CD4-positive, CD25-positive, alpha-beta regulatory T cell (primary cell): Measurements from ENCODE around the gene ATM. TPM values are rescaled to one million over a fixed set of nuclear protein-coding genes. Genes with fewer than 3 reads are reported as not detected.

Experiments
- ATAC-seq, 2 donors: fragments of 150-1000 bp; cut with Tn5 transposase; one replicate each; pipeline ENCODE4 v1.10.0; 2021; ENCODE audit warnings: low read depth in 2 of 2, moderate number of reproducible peaks in 2 of 2, moderate library complexity in 1 of 2
- DNase-seq, 3 donors: peaks; one replicate each; pipeline versions ENCODE4 v3.0.0 to v3.0.0-alpha.2; 2012 to 2022; ENCODE audit warnings: mixed read lengths in 1 of 3
- H3K27ac ChIP-seq: one replicate; pipeline ENCODE4 v1.7.0; 2013; ENCODE audit warnings: mild to moderate bottlenecking, low read length; ENCODE audit not compliant: insufficient read depth, poor library complexity, severe bottlenecking
- H3K27me3 ChIP-seq: one replicate; pipeline ENCODE4 v1.7.0; 2013; ENCODE audit warnings: low read length; ENCODE audit not compliant: control insufficient read depth, insufficient read depth
- H3K36me3 ChIP-seq: one replicate; pipeline ENCODE4 v1.7.0; 2013; ENCODE audit warnings: mild to moderate bottlenecking, low read length, moderate library complexity; ENCODE audit not compliant: control insufficient read depth, insufficient read depth
- H3K4me1 ChIP-seq: 2 replicates; pipeline ENCODE4 v1.7.0; 2013; ENCODE audit warnings: mild to moderate bottlenecking, low read length; ENCODE audit not compliant: insufficient read depth, control insufficient read depth, poor library complexity, severe bottlenecking
- H3K4me3 ChIP-seq: one replicate; pipeline ENCODE4 v1.7.0; 2013; ENCODE audit warnings: low read depth, mild to moderate bottlenecking, low read length, moderate library complexity
- H3K9me3 ChIP-seq, 2 experiments: 1 replicate in 1 of 2; 2 replicates in 1 of 2; pipeline ENCODE4 v1.7.0; 2013; ENCODE audit warnings: low read length in 2 of 2, mild to moderate bottlenecking in 1 of 2, moderate library complexity in 1 of 2; ENCODE audit not compliant: control insufficient read depth in 2 of 2
- H3K27ac Mint-ChIP-seq, 3 donors: one replicate each; pipeline ENCODE4 v1.8.0; 2020 to 2022; ENCODE audit warnings: mild to moderate bottlenecking in 3 of 3, mixed read lengths in 3 of 3, moderate library complexity in 2 of 3
- H3K27me3 Mint-ChIP-seq: one replicate; pipeline ENCODE4 v1.8.0; 2022; ENCODE audit warnings: mild to moderate bottlenecking, mixed read lengths
- H3K36me3 Mint-ChIP-seq: one replicate; pipeline ENCODE4 v1.8.0; 2020; ENCODE audit warnings: mixed read lengths
- H3K4me1 Mint-ChIP-seq, 4 donors: one replicate each; pipeline ENCODE4 v1.8.0; 2020 to 2022; ENCODE audit warnings: mixed read lengths in 4 of 4, mild to moderate bottlenecking in 1 of 4
- H3K4me3 Mint-ChIP-seq, 4 donors: one replicate each; pipeline ENCODE4 v1.8.0; 2020 to 2022; ENCODE audit warnings: mild to moderate bottlenecking in 4 of 4, mixed read lengths in 4 of 4, moderate library complexity in 3 of 4
- H3K9me3 Mint-ChIP-seq, 7 donors: one replicate each; pipeline ENCODE4 v1.8.0; 2020 to 2022; ENCODE audit warnings: mixed read lengths in 7 of 7, mild to moderate bottlenecking in 3 of 7, moderate library complexity in 2 of 7
- polyA plus RNA-seq, 4 donors: library from polyadenylated mRNA; unstranded; fragments of 300-500 nt; fragmentation: Illumina TruSeq; gene quantifications; one replicate each; pipeline ENCODE4 v1.2.3, GENCODE V29; 2021
- total RNA-seq: library from RNA; stranded (reverse); gene quantifications from one replicate; pipeline ENCODE4 v1.2.3, GENCODE V29; 2022

The ATM gene
- total and polyA plus RNA-seq, 5 donors from 2014 or later: 30.4 to 194 (median 51.8) TPM

- ATAC-seq (no peak), DNase-seq (no peak)
- H3K36me3 Mint-ChIP-seq: peaks cover 44% of the 10 kb centered on the region
- no peak overlapping the region for H3K4me3 Mint-ChIP-seq
- Histone ChIP-seq H3K36me3 (peaks cover 85% of the 10 kb centered on the region), H3K27me3 (no peaks in the 10 kb centered on the region), H3K9me3 (no peaks in the 10 kb centered on the region), H3K4me1 (no peaks in the 10 kb centered on the region), H3K27ac (no peak overlapping the region), H3K4me3 (no peak overlapping the region)
- peak overlapping the region; percentile 15 to 76 (median 36) for H3K27ac Mint-ChIP-seq
- peaks cover 0 to 8% (median 1%) of the 10 kb centered on the region in 4 donors for H3K4me1 Mint-ChIP-seq
- H3K9me3 Mint-ChIP-seq: no peaks in the 10 kb centered on the region
- no peaks in the 10 kb centered on the region for H3K27me3 Mint-ChIP-seq
Measured at GRCh38 chr11:108319541-108320145, 96.8 kb downstream of the ATM start.

GRCh38 chr11:108322666-108323065, 99.8 kb downstream of the ATM start:
- no peak overlapping the region for H3K4me3 Mint-ChIP-seq
- H3K36me3 Mint-ChIP-seq: peaks cover 40% of the 10 kb centered on the region
- no peaks in the 10 kb centered on the region for H3K27me3 ChIP-seq
- DNase-seq (no peak), ATAC-seq (no peak)
- no peaks in the 10 kb centered on the region for H3K9me3 ChIP-seq
- H3K4me1 Mint-ChIP-seq: peaks cover 0 to 13% (median 7%) of the 10 kb centered on the region in 4 donors
- H3K4me1 ChIP-seq: no peaks in the 10 kb centered on the region
- H3K27ac ChIP-seq: no peak overlapping the region
- peak overlapping the region in 2 of 3 donors; percentile 34 to 65 for H3K27ac Mint-ChIP-seq
- H3K9me3 Mint-ChIP-seq: no peaks in the 10 kb centered on the region
- H3K4me3 ChIP-seq: no peak overlapping the region
- peaks cover 89% of the 10 kb centered on the region for H3K36me3 ChIP-seq
- no peaks in the 10 kb centered on the region for H3K27me3 Mint-ChIP-seq

- Histone ChIP-seq H3K36me3 (peaks cover 94% of the 10 kb centered on the region), H3K4me1 (no peaks in the 10 kb centered on the region), H3K4me3 (no peak overlapping the region), H3K27me3 (no peaks in the 10 kb centered on the region), H3K27ac (no peak overlapping the region), H3K9me3 (no peaks in the 10 kb centered on the region)
- H3K27ac Mint-ChIP-seq: no peak overlapping the region
- DNase-seq: no peak
- H3K4me3 Mint-ChIP-seq: no peak overlapping the region
- H3K9me3 Mint-ChIP-seq: no peaks in the 10 kb centered on the region
- H3K36me3 Mint-ChIP-seq: peaks cover 43% of the 10 kb centered on the region
- no peak for ATAC-seq
- H3K27me3 Mint-ChIP-seq: no peaks in the 10 kb centered on the region
- H3K4me1 Mint-ChIP-seq: peaks cover 0 to 17% (median 5%) of the 10 kb centered on the region in 4 donors
Measured at GRCh38 chr11:108324587-108324986, 101.7 kb downstream of the ATM start.

- Mint-ChIP-seq H3K9me3 (no peaks in the 10 kb centered on the region), H3K4me1 (peaks cover 0 to 6% (median 2%) of the 10 kb centered on the region in 4 donors), H3K27me3 (no peaks in the 10 kb centered on the region), H3K27ac (no peak overlapping the region), H3K4me3 (no peak overlapping the region), H3K36me3 (peaks cover 62% of the 10 kb centered on the region)
- Histone ChIP-seq H3K36me3 (peaks cover 86% of the 10 kb centered on the region), H3K4me1 (no peaks in the 10 kb centered on the region), H3K27me3 (no peaks in the 10 kb centered on the region), H3K27ac (no peak overlapping the region), H3K4me3 (no peak overlapping the region), H3K9me3 (no peaks in the 10 kb centered on the region)
- no peak for DNase-seq
- no peak for ATAC-seq
Measured at GRCh38 chr11:108333403-108333899, 110.6 kb downstream of the ATM start.

- no peak for DNase-seq
- no peak overlapping the region for H3K27ac ChIP-seq
- H3K27me3 ChIP-seq: no peaks in the 10 kb centered on the region
- no peaks in the 10 kb centered on the region for H3K4me1 ChIP-seq
- H3K36me3 Mint-ChIP-seq: peaks cover 43% of the 10 kb centered on the region
- no peak for ATAC-seq
- peaks cover 0 to 11% (median 8%) of the 10 kb centered on the region in 4 donors for H3K4me1 Mint-ChIP-seq
- no peaks in the 10 kb centered on the region for H3K27me3 Mint-ChIP-seq
- H3K36me3 ChIP-seq: peaks cover 39% of the 10 kb centered on the region
- no peaks in the 10 kb centered on the region for H3K9me3 ChIP-seq
- H3K27ac Mint-ChIP-seq: peak overlapping the region in 1 of 3 donors; percentile 14
- H3K4me3 ChIP-seq: no peak overlapping the region
- no peaks in the 10 kb centered on the region for H3K9me3 Mint-ChIP-seq
- no peak overlapping the region for H3K4me3 Mint-ChIP-seq
Measured at GRCh38 chr11:108338750-108339149, 115.9 kb downstream of the ATM start.

- Mint-ChIP-seq H3K4me3 (no peak overlapping the region), H3K9me3 (no peaks in the 10 kb centered on the region), H3K36me3 (peaks cover 39% of the 10 kb centered on the region), H3K27ac (peak overlapping the region in 1 of 3 donors; percentile 8), H3K4me1 (peaks cover 0 to 24% (median 13%) of the 10 kb centered on the region in 4 donors), H3K27me3 (no peaks in the 10 kb centered on the region)
- ATAC-seq (no peak), DNase-seq (no peak)
- Histone ChIP-seq H3K27me3 (no peaks in the 10 kb centered on the region), H3K27ac (no peak overlapping the region), H3K9me3 (no peaks in the 10 kb centered on the region), H3K36me3 (peaks cover 28% of the 10 kb centered on the region), H3K4me1 (no peaks in the 10 kb centered on the region), H3K4me3 (no peak overlapping the region)
Measured at GRCh38 chr11:108340973-108341372, 118.1 kb downstream of the ATM start.

- Histone ChIP-seq H3K36me3 (peaks cover 27% of the 10 kb centered on the region), H3K4me3 (no peak overlapping the region), H3K27me3 (no peaks in the 10 kb centered on the region), H3K4me1 (no peaks in the 10 kb centered on the region), H3K27ac (no peak overlapping the region), H3K9me3 (no peaks in the 10 kb centered on the region)
- ATAC-seq (no peak), DNase-seq (no peak)
- Mint-ChIP-seq H3K9me3 (no peaks in the 10 kb centered on the region), H3K36me3 (peaks cover 39% of the 10 kb centered on the region), H3K4me3 (peak overlapping the region in 1 of 4 donors; percentile 74), H3K4me1 (peaks cover 0 to 24% (median 13%) of the 10 kb centered on the region in 4 donors), H3K27me3 (no peaks in the 10 kb centered on the region), H3K27ac (no peak overlapping the region)
Measured at GRCh38 chr11:108341654-108342053, 118.8 kb downstream of the ATM start.

GRCh38 chr11:108343714-108344113, 120.8 kb downstream of the ATM start:
- peaks cover 29% of the 10 kb centered on the region for H3K36me3 ChIP-seq
- Mint-ChIP-seq H3K4me1 (peaks cover 0 to 23% (median 12%) of the 10 kb centered on the region in 4 donors), H3K4me3 (no peak overlapping the region), H3K27ac (peak overlapping the region in 2 of 3 donors; percentile 25 to 60), H3K36me3 (peaks cover 38% of the 10 kb centered on the region), H3K9me3 (no peaks in the 10 kb centered on the region), H3K27me3 (no peaks in the 10 kb centered on the region)
- H3K9me3 ChIP-seq: no peaks in the 10 kb centered on the region
- no peak overlapping the region for H3K4me3 ChIP-seq
- no peaks in the 10 kb centered on the region for H3K27me3 ChIP-seq
- no peak for ATAC-seq
- DNase-seq: no peak
- no peak overlapping the region for H3K27ac ChIP-seq
- H3K4me1 ChIP-seq: no peaks in the 10 kb centered on the region
